Astrocyte of the cerebellum (primary cell): ENCODE results near the gene MYEOV.

Experiments used
- DNase-seq: peaks from one replicate; pipeline ENCODE4 v3.0.0-alpha.2; 2011; ENCODE audit warnings: low read depth
- H3K4me3 ChIP-seq: 2 replicates; pipeline ENCODE4 v1.5.1; 2011; ENCODE audit warnings: mild to moderate bottlenecking, low read depth, low read length, moderate library complexity
- CTCF ChIP-seq: IDR thresholded peaks from 2 replicates; pipeline ENCODE4 v1.5.1; 2012; ENCODE audit warnings: low read length, low read depth, moderate library complexity, mild to moderate bottlenecking; ENCODE audit errors: missing control alignments
- in situ Hi-C: cut with HindIII; loops from 2 replicates; pipeline ENCODE4 v1.10.0; 2017; ENCODE audit warnings: low sequenced_read_pairs

Gene MYEOV

DNA sequence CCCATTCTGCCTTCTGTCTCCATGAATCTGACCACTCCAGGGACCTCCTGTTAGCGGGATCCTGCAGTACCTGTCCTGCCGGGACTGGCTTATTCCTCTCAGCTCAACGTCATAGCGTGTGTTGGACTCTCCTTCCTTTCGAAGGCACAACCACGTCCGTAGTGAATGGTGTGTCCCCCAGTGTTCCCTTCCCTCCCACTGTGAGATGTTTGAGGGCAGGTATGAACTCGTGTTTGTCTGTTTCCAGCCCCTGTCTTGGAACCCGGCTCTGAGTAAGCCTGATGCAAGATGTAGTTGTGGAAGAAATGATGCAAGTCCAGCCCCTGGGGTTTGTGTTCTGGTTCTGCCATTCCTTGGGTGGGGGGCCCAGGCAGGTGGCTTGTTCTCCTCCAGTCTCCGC, 10.5 kb upstream of the MYEOV start:
- in situ Hi-C loops = no loop called here
- H3K4me3 ChIP-seq = no peak overlapping the region
- no peak for TF ChIP-seq CTCF
- no peak for DNase-seq

- H3K4me3 ChIP-seq = no peak overlapping the region
- DNase-seq = no peak
- no peak for TF ChIP-seq CTCF
- in situ Hi-C loops = no loop called here
Observed at GRCh38 chr11:69284081-69284511, 9.9 kb upstream of the MYEOV start.

GRCh38 chr11:69285091-69285490, 8.9 kb upstream of the MYEOV start:
- TF ChIP-seq CTCF = no peak
- in situ Hi-C loops = no loop called here
- H3K4me3 ChIP-seq = no peak overlapping the region
- no peak for DNase-seq

GRCh38 chr11:69285766-69286165, 8.2 kb upstream of the MYEOV start:
- TF ChIP-seq CTCF = no peak
- H3K4me3 ChIP-seq = no peak overlapping the region
- DNase-seq = no peak
- in situ Hi-C loops = no loop called here

DNA sequence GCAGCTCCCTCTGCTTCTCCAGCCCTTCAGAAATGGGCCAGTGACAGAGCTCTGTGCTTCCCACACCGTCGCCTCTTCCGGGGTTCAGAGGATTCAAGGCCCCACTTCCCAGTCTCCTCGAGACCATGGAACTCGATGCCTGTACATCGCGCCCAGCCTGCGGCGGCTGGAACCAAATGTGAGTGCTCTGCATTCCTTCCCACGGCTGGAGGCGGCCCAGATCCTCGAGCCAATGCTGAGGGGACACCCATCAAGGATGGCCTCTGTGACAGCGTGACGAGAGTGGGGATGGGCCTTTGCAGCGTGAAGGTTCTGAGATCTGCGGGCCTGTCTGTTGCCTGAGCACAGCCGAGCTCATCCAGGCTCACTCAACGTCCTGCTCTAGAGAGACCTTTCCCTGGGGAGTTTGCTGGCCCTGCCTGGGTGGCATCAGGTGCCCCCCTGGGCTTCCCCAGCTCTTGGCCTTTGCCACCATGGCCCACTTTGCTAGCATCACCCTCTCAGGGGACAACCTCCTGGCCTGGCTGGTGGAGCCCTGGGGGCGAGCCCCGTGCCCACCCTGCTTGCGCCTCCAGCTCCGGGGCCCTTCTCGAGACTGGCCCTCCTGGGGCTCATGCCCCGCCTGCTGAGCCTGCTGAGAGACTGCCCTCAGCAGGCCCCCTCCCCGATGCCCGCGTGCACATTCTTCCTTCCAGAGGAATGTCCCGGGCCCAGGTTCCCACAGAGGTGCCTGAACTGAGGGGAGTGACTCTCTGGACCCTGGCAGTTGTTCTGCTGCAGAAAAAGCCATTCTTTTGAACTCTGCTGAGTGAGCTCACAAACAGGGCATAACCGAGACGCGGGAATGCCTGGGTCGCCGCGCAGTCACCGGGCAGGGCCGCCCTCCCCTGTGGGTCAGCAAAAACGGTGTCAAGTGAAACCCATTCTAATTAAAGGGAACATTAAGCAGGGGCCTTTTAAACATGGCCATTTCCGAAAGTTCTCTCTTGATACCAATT, 7.3 kb upstream of the MYEOV start:
- in situ Hi-C loops = no loop called here
- no peak for DNase-seq
- no peak overlapping the region for H3K4me3 ChIP-seq
- no peak for TF ChIP-seq CTCF

DNA sequence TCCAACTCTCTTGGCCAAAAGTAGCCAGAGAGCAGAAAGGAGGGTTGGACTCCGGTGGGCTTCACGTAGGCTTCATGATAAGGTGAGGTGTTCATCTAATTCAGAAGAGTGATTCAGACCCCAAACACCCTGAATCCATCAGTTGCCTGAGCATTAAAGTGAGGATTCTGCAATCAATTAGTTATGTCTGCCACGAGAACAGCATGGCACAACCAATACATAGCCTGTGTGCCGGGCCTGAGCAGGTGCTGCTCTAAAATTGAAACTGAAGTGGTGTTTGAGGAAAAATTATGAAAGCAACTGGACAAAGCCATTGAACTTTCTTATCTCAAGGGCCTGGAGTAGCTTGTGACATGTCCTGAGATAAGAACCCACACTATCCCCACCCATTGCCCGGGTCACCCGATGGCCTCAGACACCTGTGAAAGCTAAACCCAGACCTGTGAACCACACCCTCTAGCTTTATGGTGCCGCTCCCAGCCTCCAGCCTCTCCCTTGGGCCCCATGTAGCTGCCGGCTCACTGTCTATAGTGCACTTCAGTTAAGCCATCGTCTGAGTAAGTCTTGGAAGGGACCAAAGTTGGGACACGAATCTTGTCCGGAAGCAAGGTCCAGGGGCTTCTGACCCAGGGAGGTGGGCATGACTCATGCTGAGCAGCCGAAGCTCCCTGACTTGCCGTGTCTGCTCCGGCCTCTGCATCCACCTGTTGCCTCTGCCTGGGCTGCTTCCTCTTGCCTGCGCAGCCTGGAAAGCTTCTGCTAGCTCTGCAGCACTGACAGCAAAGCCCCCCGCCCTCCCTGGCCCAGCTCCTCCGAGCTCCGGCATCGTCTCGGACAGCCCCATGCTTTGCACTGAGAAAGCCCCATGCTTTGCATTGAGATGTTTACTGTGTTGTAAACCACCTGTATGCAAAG, 5.7 kb upstream of the MYEOV start:
- DNase-seq = no peak
- in situ Hi-C loops = no loop called here
- H3K4me3 ChIP-seq = no peak overlapping the region
- no peak for TF ChIP-seq CTCF
